Lower leg skin (tissue), 3 donors: Measurements from ENCODE around the gene CDC40.

ENCODE experiments used
- CTCF ChIP-seq, 3 donors: fragments of 450-650 bp; IDR thresholded peaks; one replicate each; pipeline ENCODE4 v1.5.1; 2016; ENCODE audit warnings: antibody characterized with exemption in 3 of 3, mild to moderate bottlenecking in 3 of 3, moderate library complexity in 2 of 3
- POLR2A ChIP-seq, 2 donors: fragments of 450-650 bp; IDR thresholded peaks; one replicate each; pipeline ENCODE4 v1.6.1; 2016 to 2017; ENCODE audit warnings: antibody characterized with exemption in 2 of 2, mild to moderate bottlenecking in 1 of 2, moderate library complexity in 1 of 2

GRCh38 chr6:110139052-110139451, 41.2 kb upstream of the CDC40 start:
- TF ChIP-seq POLR2A (IDR thresholded peaks at IDR 0.05) (no peak), CTCF (IDR thresholded peaks at IDR 0.05) (no peak)
